GM18507 (cell line): ENCODE data around the gene SPATS2L.

ENCODE experiments used
- DNase-seq: peaks from one replicate; pipeline ENCODE4 v3.0.0; 2011; ENCODE audit warnings: low read depth; ENCODE audit not compliant: insufficient read length; ENCODE audit errors: extremely low spot score
- FAIRE-seq: peaks from 2 replicates; lab custom pipeline; 2011; peaks lifted over from hg19 to GRCh38; lab: Jason Lieb, UNC

Gene SPATS2L

GRCh38 chr2:200472853-200473464 lies 166.5 kb downstream of the SPATS2L start:
- FAIRE-seq (peak; percentile 71), DNase-seq (no peak)

DNA sequence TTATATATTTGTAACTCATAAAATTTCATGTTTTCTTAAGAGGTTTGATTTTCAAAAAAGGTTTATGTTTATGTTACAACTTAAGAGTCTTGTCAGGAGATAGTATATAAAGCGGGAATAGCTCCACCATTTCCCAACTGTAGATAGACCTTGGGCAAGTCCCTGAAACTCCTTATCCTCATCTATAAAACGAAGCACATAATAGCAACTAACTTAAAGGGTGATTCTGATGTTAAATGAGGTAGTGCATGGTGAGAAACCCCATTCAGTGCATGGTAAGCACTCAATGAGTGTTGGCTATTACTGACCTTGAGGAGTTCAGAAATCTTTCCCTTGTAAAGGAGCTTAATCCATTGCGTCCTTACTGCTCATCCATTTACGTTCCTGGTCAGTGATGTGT lies 169.3 kb downstream of the SPATS2L start:
- DNase-seq = no peak
- FAIRE-seq = no peak

DNA sequence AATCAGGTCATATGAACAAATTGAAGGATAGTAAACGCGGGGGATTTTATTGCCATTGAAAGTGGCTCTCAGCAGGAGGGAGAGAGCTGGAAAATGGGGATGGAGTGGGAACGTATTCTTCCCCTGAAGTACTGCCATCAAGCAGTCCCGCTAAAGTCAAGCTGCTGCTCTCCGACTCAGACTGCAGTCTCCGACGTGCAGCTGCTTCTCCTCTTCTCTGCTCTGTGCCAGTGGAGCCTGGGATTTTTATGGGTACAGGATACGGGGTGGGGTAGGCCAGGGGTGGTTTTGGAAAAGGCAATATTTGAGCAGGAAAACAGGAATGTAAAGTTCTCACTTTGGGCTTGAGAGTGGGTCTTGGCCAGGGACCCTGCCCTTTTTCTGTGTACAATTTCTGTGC lies 170.3 kb downstream of the SPATS2L start:
- no peak for FAIRE-seq

DNA sequence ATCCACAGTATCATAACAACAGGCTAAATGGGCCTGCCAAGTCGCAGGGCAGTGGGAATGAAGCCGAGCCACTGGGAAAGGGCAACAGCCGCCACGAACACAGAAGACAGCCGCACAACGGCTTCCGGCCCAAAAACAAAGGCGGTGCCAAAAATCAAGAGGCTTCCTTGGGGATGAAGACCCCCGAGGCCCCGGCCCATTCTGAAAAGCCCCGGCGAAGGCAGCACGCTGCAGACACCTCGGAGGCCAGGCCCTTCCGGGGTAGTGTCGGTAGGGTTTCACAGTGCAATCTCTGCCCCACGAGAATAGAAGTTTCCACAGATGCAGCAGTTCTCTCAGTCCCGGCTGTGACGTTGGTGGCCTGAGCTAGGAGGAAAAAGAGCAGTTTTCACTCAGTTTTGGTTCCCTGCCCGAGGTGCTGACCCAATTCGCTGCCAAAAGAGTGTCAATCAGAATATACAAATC lies 171.2 kb downstream of the SPATS2L start:
- no peak for FAIRE-seq
- DNase-seq = no peak

More for the DNA sequence above, 170.3 kb downstream of the SPATS2L start:
- DNase-seq = no peak

- DNase-seq (no peak), FAIRE-seq (no peak)
These were observed 173.3 kb downstream of the SPATS2L start for GRCh38 chr2:200479692-200480265.

DNA sequence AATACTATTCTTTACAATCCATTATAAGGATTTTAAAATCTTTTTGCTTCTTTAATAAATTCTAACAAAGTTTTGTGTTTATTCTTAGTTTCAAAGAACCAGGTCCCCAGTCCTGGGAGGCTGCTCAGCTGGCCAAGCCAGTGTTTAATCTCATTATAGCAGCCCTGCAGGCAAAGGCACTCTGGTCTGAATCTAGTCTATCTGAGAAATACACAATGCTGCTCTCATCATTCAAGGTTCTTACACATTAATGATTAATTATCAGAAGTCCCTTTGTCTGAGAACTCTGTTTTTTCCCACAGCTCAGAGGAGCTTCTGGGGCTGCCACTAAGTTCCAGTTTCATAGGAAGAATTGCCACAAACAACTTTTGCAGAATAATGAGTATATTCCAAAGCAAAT lies 175.7 kb downstream of the SPATS2L start:
- FAIRE-seq (peak; percentile 83), DNase-seq (peak; percentile 35)

GRCh38 chr2:200483729-200484198 lies 177.3 kb downstream of the SPATS2L start:
- DNase-seq = no peak
- peak; percentile 75 for FAIRE-seq

GRCh38 chr2:200484934-200485333 lies 178.4 kb downstream of the SPATS2L start:
- no peak for FAIRE-seq

GRCh38 chr2:200486529-200486928 lies 180.0 kb downstream of the SPATS2L start:
- FAIRE-seq = no peak
- DNase-seq = no peak

More at GRCh38 chr2:200484934-200485333, 178.4 kb downstream of the SPATS2L start:
- no peak for DNase-seq

DNA sequence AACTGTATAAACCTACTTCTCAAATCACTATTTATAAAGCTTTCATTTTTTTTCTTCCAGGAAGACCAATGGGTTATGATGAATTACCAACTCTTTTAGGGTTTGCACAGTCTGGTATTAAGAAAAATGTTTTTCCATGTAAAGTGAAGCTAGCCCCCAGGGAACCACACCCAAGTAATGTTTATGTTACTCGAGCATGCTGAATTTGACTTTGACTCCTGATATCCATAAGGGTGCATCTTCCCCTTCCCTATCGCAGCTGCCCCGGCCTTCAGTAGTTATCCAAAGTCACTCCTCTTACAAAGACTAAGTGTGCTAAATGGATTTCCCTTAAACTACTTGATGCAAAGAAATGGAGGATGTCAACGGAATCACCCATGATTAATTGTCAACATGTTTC lies 181.7 kb downstream of the SPATS2L start:
- DNase-seq (no peak), FAIRE-seq (no peak)

- no peak for DNase-seq
- FAIRE-seq = no peak
These were observed 183.5 kb downstream of the SPATS2L start for GRCh38 chr2:200490001-200490400.

- no peak for FAIRE-seq
- DNase-seq = no peak
These were observed 186.2 kb downstream of the SPATS2L start for GRCh38 chr2:200492656-200493055.

GRCh38 chr2:200494048-200494447 lies 187.6 kb downstream of the SPATS2L start:
- DNase-seq (no peak), FAIRE-seq (no peak)

DNA sequence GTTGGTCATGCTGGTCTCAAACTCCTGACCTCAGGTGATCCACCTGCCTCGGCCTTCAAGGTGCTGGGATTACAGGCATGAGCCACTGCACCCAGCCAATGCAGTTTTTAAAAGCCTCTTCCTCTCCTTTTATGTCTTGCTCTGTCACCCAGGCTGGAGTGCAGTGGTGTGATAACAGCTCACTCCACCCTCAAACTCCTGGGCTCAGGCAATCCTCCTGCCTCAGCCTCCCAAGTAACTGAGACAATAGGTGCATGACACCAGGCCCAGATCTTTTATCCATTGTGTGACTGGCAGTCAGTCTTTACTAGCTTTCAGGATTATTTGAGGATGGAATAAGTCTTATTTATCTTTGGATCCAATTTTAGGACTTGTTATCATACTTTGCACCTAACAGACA lies 190.2 kb downstream of the SPATS2L start:
- DNase-seq (no peak), FAIRE-seq (no peak)

DNA sequence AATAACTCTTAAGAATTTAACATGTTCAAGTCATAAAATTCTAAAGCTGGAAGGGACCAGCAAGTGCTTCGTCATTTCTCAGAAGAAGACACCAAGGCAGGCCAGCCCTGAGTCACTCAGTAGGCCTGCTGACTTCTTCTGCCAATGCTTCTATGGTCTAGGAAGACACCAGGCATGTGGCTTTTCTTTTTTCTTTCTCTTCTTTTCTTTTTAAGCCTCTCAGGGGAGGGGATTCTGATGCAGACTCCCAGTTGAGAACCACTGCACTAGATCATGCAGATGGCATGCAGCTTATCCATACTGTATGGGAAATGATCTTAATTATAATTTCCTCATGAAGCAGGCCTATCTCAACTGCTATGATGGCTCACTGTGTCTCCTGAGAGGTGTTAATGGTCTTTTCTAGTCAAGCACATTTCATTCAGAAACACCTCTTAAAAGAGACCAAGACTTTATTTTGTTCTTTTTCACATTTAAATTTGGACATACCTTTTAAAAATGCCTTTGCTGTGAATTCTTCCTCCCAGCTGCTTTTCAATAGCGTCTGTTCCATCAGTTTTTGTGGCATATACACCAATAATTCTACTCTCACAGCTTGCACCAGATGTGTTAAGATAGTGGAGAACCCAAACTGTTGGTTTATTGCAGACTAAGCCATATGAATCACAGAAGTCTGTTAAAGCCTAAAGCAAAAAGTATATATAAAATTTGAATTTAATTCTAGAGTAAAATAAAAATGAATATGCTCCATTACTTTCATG lies 192.1 kb downstream of the SPATS2L start:
- no peak for DNase-seq

DNA sequence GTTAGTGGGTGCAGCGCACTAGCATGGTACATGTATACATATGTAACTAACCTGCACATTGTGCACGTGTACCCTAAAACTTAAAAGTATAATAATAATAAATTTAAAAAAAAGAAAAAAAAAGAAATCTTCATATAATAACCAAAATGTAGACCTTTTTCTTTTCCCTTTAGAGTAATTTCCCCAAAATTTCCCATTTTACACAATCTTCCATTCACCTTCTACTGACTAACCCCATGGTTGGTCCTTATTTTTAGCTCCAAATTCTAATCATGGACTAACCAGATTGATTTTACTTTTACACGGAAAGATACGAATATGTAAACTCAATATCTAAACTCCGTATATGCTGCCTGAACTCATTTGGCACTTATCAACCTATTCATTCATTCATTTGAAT lies 195.7 kb downstream of the SPATS2L start:
- FAIRE-seq (no peak), DNase-seq (no peak)

More for the DNA sequence above, 192.1 kb downstream of the SPATS2L start:
- FAIRE-seq = no peak

DNA sequence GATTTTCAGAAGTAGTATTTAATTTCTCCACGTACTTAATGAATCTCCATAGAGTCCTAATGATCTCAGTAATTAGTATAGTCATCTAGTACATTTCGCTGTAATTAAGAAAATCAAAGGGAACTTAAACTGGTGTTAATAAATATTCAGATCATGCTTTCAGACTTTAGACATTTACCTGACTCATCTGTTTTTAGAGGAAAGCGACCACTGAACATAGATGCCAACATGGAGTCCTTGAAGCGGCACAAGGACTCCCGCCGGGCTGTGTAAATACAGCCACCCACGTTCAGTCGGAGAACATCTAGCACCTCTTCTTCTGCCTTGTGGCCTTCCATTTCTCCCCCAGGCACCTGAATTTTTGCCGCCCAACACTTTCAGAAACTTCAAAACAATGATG lies 200.2 kb downstream of the SPATS2L start:
- DNase-seq (no peak), FAIRE-seq (no peak)

- DNase-seq = no peak
These were observed 200.7 kb downstream of the SPATS2L start for GRCh38 chr2:200507179-200507578.

DNA sequence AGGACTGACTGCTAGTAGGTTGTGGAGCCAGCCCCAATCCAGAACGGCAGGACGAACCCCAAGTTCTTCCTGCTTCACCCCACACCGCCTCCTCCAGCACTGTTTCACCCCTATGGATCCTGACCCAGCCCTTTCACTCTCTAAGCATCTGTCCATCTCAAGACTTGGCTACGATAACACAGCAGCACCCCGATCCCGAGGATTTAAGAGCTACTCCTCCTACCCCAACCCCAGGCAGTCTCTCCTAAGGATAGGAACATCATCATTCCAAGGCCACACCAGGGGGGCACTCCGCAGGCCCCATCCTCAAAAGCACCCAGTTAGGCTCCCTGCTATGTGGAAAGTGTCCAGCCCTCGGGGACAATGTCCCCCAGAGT lies 202.7 kb downstream of the SPATS2L start:
- DNase-seq = no peak
- FAIRE-seq = no peak

More at GRCh38 chr2:200507179-200507578, 200.7 kb downstream of the SPATS2L start:
- FAIRE-seq = no peak

GRCh38 chr2:200509612-200510433 lies 203.3 kb downstream of the SPATS2L start, which contains the start of gene KCTD18:
Gene KCTD18, minus strand, starts transcription at chr2:200510068. Its CDS starts 3,052 bp downstream, at chr2:200507016.
- FAIRE-seq (peak; percentile 90), DNase-seq (peak; percentile 91)
